ENCODE results near the gene RABGAP1L. TPM values are rescaled to one million over a fixed set of nuclear protein-coding genes. Genes with fewer than 3 reads are reported as not detected.

The RABGAP1L gene
- total RNA-seq, 4 donors from 2014 or later: 70.5 to 100 (median 92.6) TPM

DNA sequence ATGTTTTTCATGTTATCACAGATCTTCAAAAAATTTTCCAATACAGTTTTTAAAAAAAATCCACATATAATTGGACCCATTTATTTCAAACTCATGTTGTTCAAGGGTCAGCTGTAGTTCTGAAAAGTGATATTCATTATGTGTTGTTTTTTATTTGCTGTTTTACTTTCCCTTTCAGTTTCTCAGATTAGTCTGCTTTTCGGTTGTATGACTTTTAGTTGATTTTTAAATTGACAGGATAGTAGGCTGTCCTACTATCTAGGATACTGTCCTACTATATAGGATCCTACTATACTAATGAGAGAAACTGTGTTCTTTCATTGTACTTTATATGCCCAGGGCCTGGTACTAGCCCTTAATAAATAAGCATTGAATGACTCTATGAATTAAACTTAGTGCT is 254.9 kb downstream of the RABGAP1L start:
- Histone ChIP-seq H3K36me3 (no peaks in the 10 kb centered on the region), H3K27me3 (no peaks in the 10 kb centered on the region), H3K4me3 (replicated peaks in 1 of 3) (no peak overlapping the region), H3K27ac (no peak overlapping the region), H3K9me3 (no peaks in the 10 kb centered on the region), H3K4me1 (no peaks in the 10 kb centered on the region)
- no peak for TF ChIP-seq POLR2A (IDR thresholded peaks at IDR 0.05)
- TF ChIP-seq, protein P1, sequence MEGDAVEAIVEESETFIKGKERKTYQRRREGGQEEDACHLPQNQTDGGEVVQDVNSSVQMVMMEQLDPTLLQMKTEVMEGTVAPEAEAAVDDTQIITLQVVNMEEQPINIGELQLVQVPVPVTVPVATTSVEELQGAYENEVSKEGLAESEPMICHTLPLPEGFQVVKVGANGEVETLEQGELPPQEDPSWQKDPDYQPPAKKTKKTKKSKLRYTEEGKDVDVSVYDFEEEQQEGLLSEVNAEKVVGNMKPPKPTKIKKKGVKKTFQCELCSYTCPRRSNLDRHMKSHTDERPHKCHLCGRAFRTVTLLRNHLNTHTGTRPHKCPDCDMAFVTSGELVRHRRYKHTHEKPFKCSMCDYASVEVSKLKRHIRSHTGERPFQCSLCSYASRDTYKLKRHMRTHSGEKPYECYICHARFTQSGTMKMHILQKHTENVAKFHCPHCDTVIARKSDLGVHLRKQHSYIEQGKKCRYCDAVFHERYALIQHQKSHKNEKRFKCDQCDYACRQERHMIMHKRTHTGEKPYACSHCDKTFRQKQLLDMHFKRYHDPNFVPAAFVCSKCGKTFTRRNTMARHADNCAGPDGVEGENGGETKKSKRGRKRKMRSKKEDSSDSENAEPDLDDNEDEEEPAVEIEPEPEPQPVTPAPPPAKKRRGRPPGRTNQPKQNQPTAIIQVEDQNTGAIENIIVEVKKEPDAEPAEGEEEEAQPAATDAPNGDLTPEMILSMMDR (IDR thresholded peaks at IDR 0.05): no peak
- WGBS, 2 donors: 53 to 69% methylated on average over 1 of the region's 1 CpG
- DNase-seq: no peak
- intact Hi-C loops (cut with DNase I): no loop called here

DNA sequence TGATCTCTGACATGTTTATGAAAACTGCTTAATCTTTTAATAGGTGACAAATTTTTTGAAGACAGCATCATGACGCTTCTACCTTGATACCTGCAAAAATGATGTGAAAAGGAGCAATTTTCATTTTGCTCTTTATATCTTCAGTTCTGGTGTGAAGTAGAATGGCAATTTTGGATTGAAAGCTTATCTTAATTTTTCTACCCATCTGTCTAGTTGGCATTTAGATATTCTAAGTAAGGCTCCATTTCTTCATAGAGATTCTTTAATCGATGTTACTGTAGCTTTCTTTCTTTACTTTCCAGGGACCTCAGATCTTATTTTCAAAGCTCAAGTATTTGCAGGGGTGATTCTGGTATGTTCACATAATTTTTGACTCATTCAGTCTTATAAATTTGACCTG is 256.2 kb downstream of the RABGAP1L start:
- Histone ChIP-seq H3K9me3 (no peaks in the 10 kb centered on the region), H3K4me1 (no peaks in the 10 kb centered on the region), H3K4me3 (replicated peaks in 1 of 3) (no peak overlapping the region), H3K27ac (no peak overlapping the region), H3K36me3 (no peaks in the 10 kb centered on the region), H3K27me3 (no peaks in the 10 kb centered on the region)
- 96% methylated on average over 2 of the region's 2 CpGs for WGBS, 2 donors
- intact Hi-C loops (cut with DNase I): no loop called here
- TF ChIP-seq, protein P1 (IDR thresholded peaks at IDR 0.05): no peak
- TF ChIP-seq POLR2A (IDR thresholded peaks at IDR 0.05): no peak
- no peak for DNase-seq

DNA sequence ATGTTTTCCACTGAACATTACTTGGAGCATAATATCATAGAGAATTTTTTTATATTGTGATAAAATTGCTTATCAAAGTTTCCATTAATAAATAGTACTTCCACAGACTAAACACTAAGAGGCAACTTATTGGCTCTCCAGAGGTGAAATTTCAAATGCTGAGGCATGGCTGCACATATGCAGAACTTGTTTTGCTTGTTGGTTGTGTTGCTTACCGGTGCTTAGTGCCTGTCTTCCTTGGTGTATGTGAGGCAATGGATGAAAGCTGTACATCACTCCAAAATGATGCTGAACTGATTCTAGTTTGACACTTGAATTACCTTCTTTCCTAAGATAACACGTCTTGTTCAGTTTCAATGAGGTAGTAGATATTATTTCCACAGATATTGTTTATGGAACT is 258.6 kb downstream of the RABGAP1L start:
- intact Hi-C loops (cut with DNase I): no loop called here
- no peak for TF ChIP-seq POLR2A (IDR thresholded peaks at IDR 0.05)
- TF ChIP-seq, protein P1 (IDR thresholded peaks at IDR 0.05): no peak
- no peaks in the 10 kb centered on the region for H3K9me3 ChIP-seq

DNA sequence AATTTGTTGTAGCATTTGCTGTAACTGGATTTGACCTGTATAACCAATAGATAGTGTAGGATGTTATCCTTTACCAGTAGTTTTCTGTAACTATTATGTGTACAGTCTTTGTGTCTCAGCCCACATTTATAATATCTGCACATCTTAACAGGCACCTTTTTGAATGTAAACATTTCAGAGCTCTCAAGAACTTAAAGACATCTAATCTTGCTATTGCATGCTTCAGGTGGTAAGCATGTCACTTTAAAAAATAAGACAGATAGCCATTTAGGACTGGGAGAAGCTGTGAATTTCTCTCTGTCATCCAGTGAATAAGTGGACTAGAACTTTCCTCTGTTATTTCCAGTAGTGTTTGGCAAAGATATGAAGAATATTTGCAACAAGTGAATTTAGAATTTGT is 265.8 kb downstream of the RABGAP1L start:
- H3K36me3 ChIP-seq: no peaks in the 10 kb centered on the region
- no peak overlapping the region for H3K27ac ChIP-seq
- DNase-seq: no peak
- TF ChIP-seq, protein P1 (IDR thresholded peaks at IDR 0.05): no peak
- intact Hi-C loops (cut with DNase I): no loop called here
- no peaks in the 10 kb centered on the region for H3K4me1 ChIP-seq
- H3K4me3 ChIP-seq (replicated peaks in 1 of 3): no peak overlapping the region
- no peaks in the 10 kb centered on the region for H3K27me3 ChIP-seq
- H3K9me3 ChIP-seq: no peaks in the 10 kb centered on the region

More for the DNA sequence above, 258.6 kb downstream of the RABGAP1L start:
- Histone ChIP-seq H3K36me3 (no peaks in the 10 kb centered on the region), H3K27me3 (no peaks in the 10 kb centered on the region), H3K4me3 (replicated peaks in 1 of 3) (no peak overlapping the region), H3K4me1 (no peaks in the 10 kb centered on the region), H3K27ac (no peak overlapping the region)
- WGBS, 2 donors: 92 to 94% methylated on average over 2 of the region's 2 CpGs
- DNase-seq: no peak

DNA sequence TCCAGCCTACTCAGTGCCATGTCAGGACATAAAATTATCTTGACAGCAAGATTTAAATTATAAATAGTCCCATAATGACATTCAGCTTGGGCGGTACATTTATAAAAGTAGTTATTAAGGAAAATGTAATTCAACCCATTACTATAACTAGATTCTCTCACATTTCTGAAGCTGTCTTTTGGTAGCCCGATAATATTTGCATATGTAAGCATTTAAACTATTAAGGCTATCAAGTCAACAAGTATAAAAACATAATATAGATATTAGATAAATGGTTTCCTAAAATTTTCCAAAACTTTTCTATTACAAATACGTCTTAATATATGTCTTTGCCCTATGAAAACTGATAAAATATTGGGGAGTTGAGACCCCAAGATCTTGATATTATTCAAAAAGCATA is 266.8 kb downstream of the RABGAP1L start:
- Histone ChIP-seq H3K4me3 (replicated peaks in 1 of 3) (no peak overlapping the region), H3K27me3 (no peaks in the 10 kb centered on the region), H3K27ac (no peak overlapping the region), H3K36me3 (no peaks in the 10 kb centered on the region), H3K9me3 (no peaks in the 10 kb centered on the region), H3K4me1 (no peaks in the 10 kb centered on the region)
- WGBS, 2 donors: 97 to 99% methylated on average over 3 of the region's 3 CpGs
- DNase-seq: no peak
- intact Hi-C loops (cut with DNase I): no loop called here
- TF ChIP-seq, protein P1 (IDR thresholded peaks at IDR 0.05): no peak
- no peak for TF ChIP-seq POLR2A (IDR thresholded peaks at IDR 0.05)

Data from thyroid gland (tissue), 4 donors.